H1 (cell line): ENCODE results near the gene MMP13. TPM values are rescaled to one million over a fixed set of nuclear protein-coding genes. Genes with fewer than 3 reads are reported as not detected.

Source experiments
- CTCF ChIA-PET: fragments of 300-600 bp; sonication (Branson Sonifier 250); formaldehyde crosslinking; loops from one replicate; lab custom pipeline; 2021; ENCODE audit not compliant: partially characterized antibody; lab: Charles Lee
- POLR2A ChIA-PET: fragments of 300-600 bp; sonication (Branson Sonifier 250); formaldehyde crosslinking; loops from one replicate; lab custom pipeline; 2021; ENCODE audit warnings: inconsistent platforms; ENCODE audit not compliant: partially characterized antibody; lab: Charles Lee
- DNase-seq, 2 experiments: peaks; one replicate each; pipeline versions ENCODE4 v3.0.0 to v3.0.0-alpha.2; 2010 to 2022; ENCODE audit warnings: low spot score in 2 of 2, low read depth in 1 of 2, mixed read lengths in 1 of 2
- FAIRE-seq: peaks from 2 replicates; lab custom pipeline; 2011; peaks lifted over from hg19 to GRCh38; lab: Jason Lieb, UNC
- H2AFZ ChIP-seq: 2 replicates; pipeline ENCODE4 v1.8.1; 2012; ENCODE audit warnings: low read length, inconsistent platforms
- H2AK5ac ChIP-seq: 2 replicates; pipeline ENCODE4 v1.6.1; 2013; ENCODE audit warnings: low read depth, low read length
- H2BK120ac ChIP-seq: replicated peaks from 2 replicates; pipeline ENCODE3; 2013; ENCODE audit warnings: low read depth, low read length, inconsistent platforms
- H2BK12ac ChIP-seq: 2 replicates; pipeline ENCODE4 v1.6.1; 2013; ENCODE audit warnings: low read depth, low read length
- H2BK15ac ChIP-seq: 2 replicates; pipeline ENCODE4 v1.6.1; 2013; ENCODE audit warnings: low read length
- H2BK20ac ChIP-seq: 2 replicates; pipeline ENCODE4 v1.6.1; 2013; ENCODE audit warnings: low read length
- H2BK5ac ChIP-seq: 2 replicates; pipeline ENCODE4 v1.6.1; 2013; ENCODE audit warnings: low read depth, low read length
- H3K14ac ChIP-seq: 2 replicates; pipeline ENCODE4 v1.6.1; 2013; ENCODE audit warnings: inconsistent platforms; ENCODE audit not compliant: insufficient read length
- H3K18ac ChIP-seq: 2 replicates; pipeline ENCODE4 v1.6.1; 2013; ENCODE audit warnings: low read length; ENCODE audit errors: extremely low read depth
- H3K23ac ChIP-seq: 2 replicates; pipeline ENCODE4 v1.6.1; 2013; ENCODE audit warnings: inconsistent platforms; ENCODE audit not compliant: insufficient read length
- H3K23me2 ChIP-seq: 2 replicates; pipeline ENCODE4 v1.6.1; 2013; ENCODE audit warnings: low read depth, low read length
- H3K27ac ChIP-seq: 2 replicates; pipeline ENCODE4 v1.6.1; 2011; ENCODE audit warnings: low read depth, low read length, inconsistent platforms
- H3K27me3 ChIP-seq, 4 experiments: replicated peaks in 1 of 4; 1 replicate in 1 of 4; 2 replicates in 3 of 4; pipeline versions ENCODE4 v1.6.1 to v1.8.1; 2011 to 2013; ENCODE audit warnings: low read length in 3 of 4, mild to moderate bottlenecking in 3 of 4, inconsistent platforms in 2 of 4, mixed read lengths in 2 of 4, moderate library complexity in 1 of 4; ENCODE audit not compliant: control insufficient read depth in 3 of 4, insufficient read depth in 3 of 4; ENCODE audit errors: extremely low read depth in 1 of 4
- H3K36me3 ChIP-seq, 4 experiments: 2 replicates each; pipeline versions ENCODE4 v1.6.1 to v1.8.1; 2011 to 2013; ENCODE audit warnings: mild to moderate bottlenecking in 4 of 4, low read length in 3 of 4, moderate library complexity in 2 of 4, control low read depth in 1 of 4, inconsistent platforms in 1 of 4; ENCODE audit not compliant: insufficient read depth in 4 of 4, control insufficient read depth in 2 of 4
- H3K4ac ChIP-seq: replicated peaks from 2 replicates; pipeline ENCODE3; 2013; ENCODE audit warnings: low read length, low read depth, mixed read lengths, inconsistent platforms; ENCODE audit not compliant: insufficient read length
- H3K4me1 ChIP-seq, 4 experiments: replicated peaks in 1 of 4; 1 replicate in 1 of 4; 2 replicates in 3 of 4; pipeline versions ENCODE4 v1.6.1 to v1.8.1; 2011 to 2013; ENCODE audit warnings: low read length in 3 of 4, inconsistent platforms in 2 of 4, mixed read lengths in 1 of 4; ENCODE audit not compliant: insufficient read depth in 4 of 4, control insufficient read depth in 3 of 4
- H3K4me2 ChIP-seq, 2 experiments: 2 replicates each; pipeline versions ENCODE4 v1.6.1 to v1.8.1; 2011 to 2013; ENCODE audit warnings: low read depth in 2 of 2, low read length in 2 of 2, control low read depth in 1 of 2, inconsistent platforms in 1 of 2, mild to moderate bottlenecking in 1 of 2; ENCODE audit not compliant: insufficient read depth in 1 of 2
- H3K4me3 ChIP-seq, 4 experiments: fragments of 200-600, 300-600 bp in 1 of 4; sonication (generic), shearing (Covaris generic), sonication (Bioruptor Twin) in 1 of 4; 2 replicates each; pipeline versions ENCODE4 v1.5.1 to v1.8.1; 2011 to 2016; ENCODE audit warnings: low read length in 4 of 4, low read depth in 3 of 4, control low read depth in 2 of 4, inconsistent platforms in 2 of 4, mild to moderate bottlenecking in 2 of 4, mixed read lengths in 1 of 4, moderate library complexity in 1 of 4; ENCODE audit not compliant: insufficient read depth in 2 of 4; ENCODE audit errors: extremely low read depth in 1 of 4
- H3K56ac ChIP-seq: replicated peaks from 2 replicates; pipeline ENCODE3; 2013; ENCODE audit warnings: low read depth, mild to moderate bottlenecking, mixed read lengths, low read length, inconsistent platforms; ENCODE audit not compliant: insufficient read length
- H3K79me1 ChIP-seq: 2 replicates; pipeline ENCODE4 v1.6.1; 2013; ENCODE audit warnings: low read depth, low read length, control low read depth
- H3K79me2 ChIP-seq, 2 experiments: 2 replicates each; pipeline versions ENCODE4 v1.6.1 to v1.8.1; 2012 to 2013; ENCODE audit warnings: low read length in 2 of 2, mild to moderate bottlenecking in 2 of 2, inconsistent platforms in 1 of 2; ENCODE audit not compliant: insufficient read depth in 2 of 2, control insufficient read depth in 1 of 2
- H3K9ac ChIP-seq, 4 experiments: replicated peaks in 1 of 4; 1 replicate in 1 of 4; 2 replicates in 3 of 4; pipeline versions ENCODE4 v1.6.1 to v1.8.1; 2011 to 2013; ENCODE audit warnings: low read depth in 3 of 4, low read length in 3 of 4, control low read depth in 2 of 4, mild to moderate bottlenecking in 2 of 4, moderate library complexity in 2 of 4, inconsistent platforms in 1 of 4; ENCODE audit errors: extremely low read depth in 1 of 4
- H3K9me3 ChIP-seq, 2 experiments: 2 replicates each; pipeline versions ENCODE4 v1.6.1 to v1.8.1; 2012 to 2013; ENCODE audit warnings: mild to moderate bottlenecking in 2 of 2, moderate library complexity in 2 of 2, control low read depth in 1 of 2, inconsistent platforms in 1 of 2, low read depth in 1 of 2, low read length in 1 of 2, mixed read lengths in 1 of 2; ENCODE audit not compliant: insufficient read depth in 2 of 2
- H4K20me1 ChIP-seq, 2 experiments: replicated peaks in 1 of 2; 2 replicates each; pipeline versions ENCODE3 to v1.8.1; 2011 to 2013; ENCODE audit warnings: inconsistent platforms in 2 of 2, low read length in 2 of 2, mild to moderate bottlenecking in 1 of 2; ENCODE audit not compliant: insufficient read depth in 2 of 2, control insufficient read depth in 1 of 2
- H4K5ac ChIP-seq: 2 replicates; pipeline ENCODE4 v1.6.1; 2013; ENCODE audit warnings: low read length, low read depth, mixed read lengths, inconsistent platforms; ENCODE audit not compliant: insufficient read length
- H4K8ac ChIP-seq: 2 replicates; pipeline ENCODE4 v1.8.0; 2013; ENCODE audit warnings: mild to moderate bottlenecking, moderate library complexity, low read length, inconsistent platforms; ENCODE audit not compliant: insufficient read depth; ENCODE audit errors: extremely low read depth
- H4K91ac ChIP-seq: replicated peaks from 2 replicates; pipeline ENCODE3; 2013; ENCODE audit warnings: low read length, mixed read lengths, inconsistent platforms; ENCODE audit not compliant: insufficient read length
- BCL11A ChIP-seq, 2 experiments: IDR thresholded peaks; one replicate each; pipeline ENCODE4 v1.6.1; 2011; ENCODE audit warnings: low read depth in 2 of 2, low read length in 2 of 2, mild to moderate bottlenecking in 2 of 2
- CBX8 ChIP-seq: fragments of 300-800, 300-1000 bp; sonication (generic); IDR thresholded peaks from 2 replicates; pipeline ENCODE4 v1.7.1; 2016; ENCODE audit warnings: low read depth, low read length, borderline replicate concordance
- CEBPB ChIP-seq: IDR thresholded peaks from 2 replicates; pipeline ENCODE4 v1.6.1; 2012; ENCODE audit warnings: low read depth, low read length
- HDAC2 ChIP-seq, 2 experiments: fragments of 300-600 bp in 1 of 2; sonication (generic) in 1 of 2; IDR thresholded peaks; 2 replicates each; pipeline ENCODE4 v1.6.1; 2011 to 2012; ENCODE audit warnings: low read depth in 2 of 2, low read length in 2 of 2, mild to moderate bottlenecking in 2 of 2, moderate library complexity in 2 of 2, borderline replicate concordance in 1 of 2, inconsistent platforms in 1 of 2
- JUN ChIP-seq: IDR thresholded peaks from 2 replicates; pipeline ENCODE4 v1.6.1; 2011; ENCODE audit warnings: low read depth, mild to moderate bottlenecking, improper control_type of control experiment, low read length
- NRF1 ChIP-seq: IDR thresholded peaks from 2 replicates; pipeline ENCODE4 v1.6.1; 2011; ENCODE audit warnings: mild to moderate bottlenecking, low read depth, low read length, improper control_type of control experiment
- polyA plus RNA-seq, 7 experiments: library from polyadenylated mRNA; depleted of rRNA in 3 of 7; stranded (reverse) in 5 of 7; unstranded in 2 of 7; fragments of >200 nt in 5 of 7; fragments of 200-250 nt in 2 of 7; gene quantifications; 1 replicate in 5 of 7; 2 replicates in 1 of 7; 4 replicates in 1 of 7; pipeline versions ENCODE4 v1.2.1 to v1.2.3, GENCODE V29; 2011 to 2013; ENCODE audit warnings: missing spikeins in 2 of 7, mixed read lengths in 2 of 7
- total RNA-seq: library from RNA; stranded (reverse); fragmentation: NEBNext Ultra II Directional; extraction: Animal tissue kit (Norgen Biotek cat#: 25700); gene quantifications from 2 replicates; pipeline ENCODE4 v1.2.1, GENCODE V29; 2021

Gene MMP13
- total and polyA plus RNA-seq, 2 of the 8 experiments (the other 6 are each of a cell fraction or from before 2014, with no cell fraction given) = not detected

- Histone ChIP-seq H3K27me3 (no peaks in the 10 kb centered on the region), H3K4me1 (no peaks in the 10 kb centered on the region), H3K79me1 (no peaks in the 10 kb centered on the region), H3K36me3 (no peaks in the 10 kb centered on the region), H3K56ac (no peak overlapping the region), H2BK15ac (no peak overlapping the region), H3K4me3 (no peak overlapping the region), H2AFZ (no peak overlapping the region), H2BK5ac (no peak overlapping the region), H4K91ac (no peak overlapping the region), H3K4me2 (no peak overlapping the region), H2BK12ac (no peak overlapping the region), H4K5ac (no peak overlapping the region), H3K4ac (no peak overlapping the region), H3K9me3 (no peaks in the 10 kb centered on the region), H4K8ac (no peak overlapping the region), H2BK120ac (no peak overlapping the region), H3K79me2 (no peaks in the 10 kb centered on the region), H4K20me1 (no peaks in the 10 kb centered on the region), H3K23ac (no peak overlapping the region), H3K9ac (no peak overlapping the region), H2BK20ac (no peak overlapping the region), H3K23me2 (no peaks in the 10 kb centered on the region), H2AK5ac (no peak overlapping the region), H3K18ac (no peak overlapping the region), H3K14ac (no peak overlapping the region), H3K27ac (no peak overlapping the region)
- no peak for DNase-seq
- ChIA-PET POLR2A (no interaction called here), CTCF (interaction anchor here (2.8 to 3.8 kb wide), 2 partner anchors 11 to 16 kb away, joined by 13 to 29 read pairs; no protein-coding TSS in a partner anchor)
- FAIRE-seq = no peak
- no peak for TF ChIP-seq CBX8
- TF ChIP-seq JUN = no peak
- no peak for TF ChIP-seq NRF1
- no peak for TF ChIP-seq BCL11A (IDR thresholded peaks at IDR 0.05; ENCODE audit: low read depth in 2 of 2, low read length in 2 of 2)
- TF ChIP-seq CEBPB = no peak
- TF ChIP-seq HDAC2 (IDR thresholded peaks at IDR 0.05; ENCODE audit: borderline replicate concordance in 1 of 2, low read depth in 2 of 2, low read length in 2 of 2) = no peak
These were observed 25.1 kb downstream of the MMP13 start for GRCh38 chr11:102930451-102930850.
